ENCODE results near the gene PTGS2.
"Not testable (repeated sequence)": the region's sequence is repeated elsewhere in the genome, so short reads cannot be mapped to it uniquely, and the experiment has no call there.

The PTGS2 gene

DNA sequence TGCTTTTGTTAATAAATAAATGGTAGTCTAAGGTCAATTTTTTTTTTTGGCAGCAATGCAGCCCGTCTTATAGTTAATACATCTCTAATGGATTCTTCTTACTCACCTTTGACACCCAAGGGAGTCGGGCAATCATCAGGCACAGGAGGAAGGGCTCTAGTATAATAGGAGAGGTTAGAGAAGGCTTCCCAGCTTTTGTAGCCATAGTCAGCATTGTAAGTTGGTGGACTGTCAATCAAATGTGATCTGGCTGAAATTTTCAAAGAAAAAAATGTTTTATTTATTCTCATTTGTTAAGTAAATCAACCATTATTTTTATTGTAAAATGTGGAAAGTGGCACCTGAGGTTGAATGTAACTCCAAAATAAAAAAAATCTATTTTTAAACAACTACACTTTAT, 2.1 kb downstream of the PTGS2 start:
- Histone ChIP-seq H3K4me3 (replicated peaks; ENCODE audit: low read depth, low read length) (no peak overlapping the region), H3K27me3 (replicated peaks; ENCODE audit: control insufficient read depth, insufficient read depth, low read length) (no peaks in the 10 kb centered on the region), H3K36me3 (ENCODE audit: control insufficient read depth, insufficient read depth, low read length) (no peaks in the 10 kb centered on the region; the same call in 1 of the 2 replicates)
- TF ChIP-seq, protein P1, sequence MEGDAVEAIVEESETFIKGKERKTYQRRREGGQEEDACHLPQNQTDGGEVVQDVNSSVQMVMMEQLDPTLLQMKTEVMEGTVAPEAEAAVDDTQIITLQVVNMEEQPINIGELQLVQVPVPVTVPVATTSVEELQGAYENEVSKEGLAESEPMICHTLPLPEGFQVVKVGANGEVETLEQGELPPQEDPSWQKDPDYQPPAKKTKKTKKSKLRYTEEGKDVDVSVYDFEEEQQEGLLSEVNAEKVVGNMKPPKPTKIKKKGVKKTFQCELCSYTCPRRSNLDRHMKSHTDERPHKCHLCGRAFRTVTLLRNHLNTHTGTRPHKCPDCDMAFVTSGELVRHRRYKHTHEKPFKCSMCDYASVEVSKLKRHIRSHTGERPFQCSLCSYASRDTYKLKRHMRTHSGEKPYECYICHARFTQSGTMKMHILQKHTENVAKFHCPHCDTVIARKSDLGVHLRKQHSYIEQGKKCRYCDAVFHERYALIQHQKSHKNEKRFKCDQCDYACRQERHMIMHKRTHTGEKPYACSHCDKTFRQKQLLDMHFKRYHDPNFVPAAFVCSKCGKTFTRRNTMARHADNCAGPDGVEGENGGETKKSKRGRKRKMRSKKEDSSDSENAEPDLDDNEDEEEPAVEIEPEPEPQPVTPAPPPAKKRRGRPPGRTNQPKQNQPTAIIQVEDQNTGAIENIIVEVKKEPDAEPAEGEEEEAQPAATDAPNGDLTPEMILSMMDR (IDR thresholded peaks at IDR 0.05; ENCODE audit: insufficient read depth, low read length, poor library complexity, severe bottlenecking): no peak
- no peak for DNase-seq (ENCODE audit: extremely low read depth, insufficient read length)

DNA sequence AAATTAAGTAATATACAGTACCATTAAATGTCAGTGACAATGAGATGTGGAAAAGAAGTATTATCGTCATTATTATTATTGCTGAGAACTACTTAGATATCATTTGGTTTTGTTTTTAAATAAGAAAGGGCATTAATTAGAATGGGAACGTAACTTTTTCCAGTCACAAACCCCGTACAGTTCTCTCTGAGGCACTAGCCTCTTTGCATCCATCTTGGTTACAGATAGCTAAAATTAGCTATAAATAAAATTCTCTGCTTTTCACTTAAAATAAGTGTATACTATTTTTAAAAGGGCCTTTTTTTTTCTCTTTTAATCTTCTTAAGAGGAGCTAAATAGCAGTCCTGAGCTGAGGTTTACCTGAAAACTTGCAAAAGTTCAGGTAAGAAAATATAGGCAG, 7.6 kb downstream of the PTGS2 start:
- TF ChIP-seq, protein P1 (IDR thresholded peaks at IDR 0.05; ENCODE audit: insufficient read depth, low read length, poor library complexity, severe bottlenecking): no peak
- no peaks in the 10 kb centered on the region; the same call in 1 of the 2 replicates for H3K36me3 ChIP-seq (ENCODE audit: control insufficient read depth, insufficient read depth, low read length)
- DNase-seq (ENCODE audit: extremely low read depth, insufficient read length): no peak
- no peaks in the 10 kb centered on the region for H3K27me3 ChIP-seq (replicated peaks; ENCODE audit: control insufficient read depth, insufficient read depth, low read length)
- H3K4me3 ChIP-seq (replicated peaks; ENCODE audit: low read depth, low read length): no peak overlapping the region

DNA sequence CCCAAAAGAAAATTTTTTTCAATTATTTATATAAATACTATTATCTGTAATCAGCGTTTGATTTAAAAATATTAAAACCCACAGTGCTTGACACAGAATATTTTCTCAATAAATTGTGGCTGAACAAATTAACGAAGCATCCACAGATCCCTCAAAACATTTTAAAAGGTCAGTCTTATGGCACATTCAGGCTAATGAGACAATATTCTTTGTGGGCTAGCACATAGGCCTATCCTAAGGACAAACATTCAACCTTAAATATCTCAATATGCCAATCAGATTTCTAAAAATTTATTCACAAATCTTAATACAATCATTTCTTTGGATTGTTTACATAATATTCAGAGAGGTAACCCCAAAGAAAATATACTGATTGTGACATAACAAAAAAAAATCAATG, 8.1 kb downstream of the PTGS2 start:
- no peak overlapping the region for H3K4me3 ChIP-seq (replicated peaks; ENCODE audit: low read depth, low read length)
- TF ChIP-seq, protein P1 (IDR thresholded peaks at IDR 0.05; ENCODE audit: insufficient read depth, low read length, poor library complexity, severe bottlenecking): no peak
- no peaks in the 10 kb centered on the region for H3K36me3 ChIP-seq (ENCODE audit: control insufficient read depth, insufficient read depth, low read length)
- DNase-seq (ENCODE audit: extremely low read depth, insufficient read length): no peak
- H3K27me3 ChIP-seq (replicated peaks; ENCODE audit: control insufficient read depth, insufficient read depth, low read length): no peaks in the 10 kb centered on the region

GRCh38 chr1:186671136-186671825, 8.9 kb downstream of the PTGS2 start:
- Histone ChIP-seq H3K36me3 (ENCODE audit: control insufficient read depth, insufficient read depth, low read length) (no peaks in the 10 kb centered on the region), H3K27me3 (replicated peaks; ENCODE audit: control insufficient read depth, insufficient read depth, low read length) (no peaks in the 10 kb centered on the region), H3K4me3 (replicated peaks; ENCODE audit: low read depth, low read length) (no peak overlapping the region)
- DNase-seq (ENCODE audit: extremely low read depth, insufficient read length): no peak
- TF ChIP-seq, protein P1 (IDR thresholded peaks at IDR 0.05; ENCODE audit: insufficient read depth, low read length, poor library complexity, severe bottlenecking): no peak

DNA sequence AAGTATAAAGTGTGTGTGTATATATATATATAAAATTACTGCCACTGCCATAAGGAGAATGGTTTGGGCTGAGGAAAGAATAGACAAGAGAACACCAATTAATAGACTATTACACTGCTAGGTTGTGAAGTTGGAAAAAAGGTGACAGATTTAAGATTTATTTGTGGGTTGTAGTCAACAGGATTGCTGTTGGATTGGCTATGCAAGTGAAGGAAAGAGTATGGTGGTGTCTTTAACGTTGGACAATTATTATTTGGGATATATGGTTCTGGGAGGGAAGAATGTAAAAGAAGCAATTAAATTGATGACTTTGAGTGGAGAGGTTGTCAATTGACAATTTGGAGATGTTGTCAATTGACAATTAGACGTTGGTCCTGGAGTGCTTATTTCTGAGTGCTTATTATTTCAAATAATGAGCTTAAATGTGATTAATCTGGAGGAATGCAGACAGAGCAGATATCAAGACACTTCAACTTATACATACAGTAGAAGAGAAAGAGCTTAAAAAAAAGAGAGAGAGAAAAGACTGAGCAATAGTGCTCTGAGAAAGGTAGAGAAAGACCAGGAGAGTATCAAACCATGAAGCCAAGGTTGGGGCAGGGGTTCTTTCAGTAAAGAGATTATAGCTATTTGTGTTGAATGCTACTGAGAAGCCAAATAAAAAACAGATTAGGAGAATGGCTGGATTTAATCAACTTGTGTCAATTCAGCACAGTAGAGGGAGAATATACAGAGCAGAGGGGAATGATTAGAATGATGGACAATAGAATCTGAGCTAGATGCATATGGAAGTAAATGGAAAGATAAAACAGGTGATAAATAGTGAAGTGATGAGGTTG, 9.7 kb downstream of the PTGS2 start:
- TF ChIP-seq, protein P1 (IDR thresholded peaks at IDR 0.05; ENCODE audit: insufficient read depth, low read length, poor library complexity, severe bottlenecking): no peak
- no peak overlapping the region for H3K4me3 ChIP-seq (replicated peaks; ENCODE audit: low read depth, low read length)
- no peaks in the 10 kb centered on the region for H3K27me3 ChIP-seq (replicated peaks; ENCODE audit: control insufficient read depth, insufficient read depth, low read length)
- no peaks in the 10 kb centered on the region for H3K36me3 ChIP-seq (ENCODE audit: control insufficient read depth, insufficient read depth, low read length)
- no peak for DNase-seq (ENCODE audit: extremely low read depth, insufficient read length)

DNA sequence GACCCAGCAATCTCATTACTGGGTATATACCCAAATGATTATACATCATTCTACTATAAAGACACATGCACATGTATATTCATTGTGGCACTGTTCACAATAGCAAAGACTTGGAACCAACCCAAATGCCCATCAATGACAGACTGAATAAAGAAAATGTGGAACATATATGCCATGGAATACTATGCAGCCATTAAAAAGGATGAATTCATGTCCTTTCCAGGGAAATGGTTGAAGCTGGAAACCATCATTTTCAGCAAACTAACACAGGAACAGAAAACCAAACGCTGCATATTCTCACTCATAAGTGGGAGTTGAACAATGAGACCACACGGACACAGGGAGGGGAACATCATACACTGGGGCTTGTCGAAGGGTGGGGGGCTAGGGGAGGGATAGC, 10.4 kb downstream of the PTGS2 start:
- H3K36me3 ChIP-seq (ENCODE audit: control insufficient read depth, insufficient read depth, low read length); H3K27me3 ChIP-seq (replicated peaks; ENCODE audit: control insufficient read depth, insufficient read depth, low read length); DNase-seq (ENCODE audit: extremely low read depth, insufficient read length): not testable (repeated sequence)

DNA sequence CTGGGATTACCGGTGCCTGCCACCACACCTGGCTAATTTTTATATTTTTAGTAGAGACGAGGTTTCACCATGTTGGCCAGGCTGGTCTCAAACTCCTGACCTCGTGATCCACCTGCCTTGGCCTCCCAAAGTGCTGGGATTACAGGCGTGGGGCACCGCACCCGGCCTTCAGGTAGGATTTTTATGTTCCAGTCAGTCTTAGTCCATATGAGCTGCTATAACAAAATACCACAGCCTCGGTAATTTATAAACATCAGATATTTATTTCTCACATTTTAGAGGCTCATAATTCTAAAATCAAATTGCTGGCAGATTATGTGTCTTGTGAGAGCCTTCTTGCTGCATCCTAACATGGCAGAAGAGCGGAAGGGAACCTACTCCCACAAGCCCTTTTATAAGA, 16.0 kb downstream of the PTGS2 start:
- not testable (repeated sequence) for H3K4me3 ChIP-seq (replicated peaks; ENCODE audit: low read depth, low read length); DNase-seq (ENCODE audit: extremely low read depth, insufficient read length); H3K27me3 ChIP-seq (replicated peaks; ENCODE audit: control insufficient read depth, insufficient read depth, low read length); H3K36me3 ChIP-seq (ENCODE audit: control insufficient read depth, insufficient read depth, low read length)

More for the DNA sequence above, 10.4 kb downstream of the PTGS2 start:
- H3K4me3 ChIP-seq (replicated peaks; ENCODE audit: low read depth, low read length): not testable (repeated sequence)
